Loucy (cell line): ENCODE results near the gene ABCG1.

Experiments
- H2AFZ ChIP-seq: fragments of 200-600 bp; sonication (generic); 2 replicates; pipeline ENCODE4 v1.6.0; 2016; ENCODE audit warnings: antibody characterized with exemption, mild to moderate bottlenecking, low read length, moderate library complexity
- H3F3A ChIP-seq: fragments of 200-600 bp; 2 replicates; pipeline ENCODE4 v1.6.0; 2016; ENCODE audit warnings: antibody characterized with exemption, low read depth, mild to moderate bottlenecking
- H3K27me3 ChIP-seq: fragments of 200-600 bp; sonication (generic); 2 replicates; pipeline ENCODE4 v1.6.1; 2014; ENCODE audit warnings: low read length, mild to moderate bottlenecking; ENCODE audit not compliant: insufficient read depth, poor library complexity, severe bottlenecking
- H3K36me3 ChIP-seq: fragments of 200-600 bp; sonication (generic); 2 replicates; pipeline ENCODE4 v1.6.1; 2016; ENCODE audit warnings: low read length; ENCODE audit not compliant: insufficient read depth
- H3K4me1 ChIP-seq: fragments of 200-600 bp; sonication (generic); 2 replicates; pipeline ENCODE4 v1.5.1; 2014; ENCODE audit warnings: low read length, mild to moderate bottlenecking; ENCODE audit not compliant: insufficient read depth, poor library complexity, severe bottlenecking
- H3K4me2 ChIP-seq: fragments of 200-600 bp; sonication (generic); 2 replicates; pipeline ENCODE4 v1.6.0; 2014; ENCODE audit warnings: antibody characterized with exemption, low read length, low read depth, mild to moderate bottlenecking; ENCODE audit not compliant: poor library complexity, severe bottlenecking
- H3K4me3 ChIP-seq: fragments of 200-600 bp; sonication (generic); 2 replicates; pipeline ENCODE4 v1.5.1; 2014; ENCODE audit warnings: low read length, mild to moderate bottlenecking, mixed read lengths; ENCODE audit not compliant: poor library complexity, severe bottlenecking
- H3K79me2 ChIP-seq: fragments of 200-600 bp; sonication (generic); 2 replicates; pipeline ENCODE4 v1.6.1; 2014; ENCODE audit warnings: low read length; ENCODE audit not compliant: insufficient read depth
- H3K9ac ChIP-seq: fragments of 200-600 bp; sonication (generic); 2 replicates; pipeline ENCODE4 v1.6.0; 2014; ENCODE audit warnings: mild to moderate bottlenecking, low read depth, low read length, moderate library complexity; ENCODE audit not compliant: poor library complexity, severe bottlenecking
- H3K9me2 ChIP-seq: fragments of 200-600 bp; sonication (generic); replicated peaks from 2 replicates; pipeline ENCODE4 v1.6.1; 2016; ENCODE audit warnings: low read depth, low read length, mixed read lengths
- H3K9me3 ChIP-seq: fragments of 200-600 bp; sonication (generic); 2 replicates; pipeline ENCODE4 v1.6.1; 2014; ENCODE audit warnings: mild to moderate bottlenecking, antibody characterized with exemption, low read length, low read depth; ENCODE audit not compliant: insufficient read depth
- H4K20me1 ChIP-seq: fragments of 200-600 bp; sonication (generic); 2 replicates; pipeline ENCODE4 v1.6.0; 2014; ENCODE audit warnings: antibody characterized with exemption, low read length, mild to moderate bottlenecking; ENCODE audit not compliant: insufficient read depth, poor library complexity, severe bottlenecking
- CTCF ChIP-seq: fragments of 200-600 bp; sonication (generic); conservative IDR thresholded peaks from 2 replicates; pipeline ENCODE4 v1.5.1; 2014; ENCODE audit warnings: mild to moderate bottlenecking, antibody characterized with exemption, low read length
- EZH2phosphoT487 ChIP-seq: fragments of 200-600 bp; IDR thresholded peaks from 2 replicates; pipeline ENCODE4 v1.6.1; 2018; ENCODE audit warnings: antibody characterized with exemption, mild to moderate bottlenecking, moderate library complexity, borderline replicate concordance

The ABCG1 gene

DNA sequence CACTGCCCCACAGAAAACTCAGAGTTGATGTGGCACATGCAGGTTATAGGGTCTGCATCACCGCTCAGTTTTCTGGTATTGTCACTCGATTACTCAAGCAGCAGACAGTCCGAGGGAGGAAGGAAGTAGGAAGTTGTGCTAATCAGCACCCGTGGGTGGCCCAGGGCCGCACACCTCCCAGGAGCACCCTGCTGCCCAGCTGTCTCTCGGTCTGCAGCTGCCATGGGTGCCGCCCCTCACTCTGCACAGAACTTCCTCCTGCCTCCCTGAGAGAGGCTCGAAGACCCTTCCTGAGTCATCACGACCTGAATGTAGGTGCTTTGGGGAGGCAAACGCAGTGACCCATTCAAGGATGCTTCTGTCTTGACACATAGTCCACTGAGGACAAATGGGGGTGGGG is 100.4 kb downstream of the ABCG1 start:
- TF ChIP-seq CTCF (no peak), EZH2phosphoT487 (no peak)
- peak overlapping the region; percentile 21 for H3K4me3 ChIP-seq
- no peaks in the 10 kb centered on the region for H3K9me3 ChIP-seq
- H3K36me3 ChIP-seq, result no peaks in the 10 kb centered on the region
- no peaks in the 10 kb centered on the region for H3K79me2 ChIP-seq
- H3F3A ChIP-seq, result no peaks in the 10 kb centered on the region; the same call in 1 of the 2 replicates
- H3K9me2 ChIP-seq, result no peaks in the 10 kb centered on the region
- peak overlapping the region; percentile 53 for H2AFZ ChIP-seq
- H3K4me2 ChIP-seq, result peak overlapping the region; percentile 67
- no peaks in the 10 kb centered on the region for H3K27me3 ChIP-seq
- H4K20me1 ChIP-seq, result no peaks in the 10 kb centered on the region
- H3K9ac ChIP-seq, result peak overlapping the region; percentile 37
- H3K4me1 ChIP-seq, result peaks cover 33% of the 10 kb centered on the region

- TF ChIP-seq CTCF, result peak; percentile 35
- TF ChIP-seq EZH2phosphoT487, result no peak
- Histone ChIP-seq H3K79me2 (no peaks in the 10 kb centered on the region), H3K9ac (peak overlapping the region; percentile 37), H3K4me1 (peaks cover 33% of the 10 kb centered on the region), H3K9me3 (no peaks in the 10 kb centered on the region), H3K9me2 (no peaks in the 10 kb centered on the region), H3K36me3 (no peaks in the 10 kb centered on the region), H3K4me3 (peak overlapping the region; percentile 21), H3F3A (no peaks in the 10 kb centered on the region; the same call in 1 of the 2 replicates), H3K4me2 (peak overlapping the region; percentile 67), H4K20me1 (no peaks in the 10 kb centered on the region), H3K27me3 (no peaks in the 10 kb centered on the region), H2AFZ (peak overlapping the region; percentile 53; the same call in 1 of the 2 replicates)
Measured at GRCh38 chr21:42319851-42320572, 101.1 kb downstream of the ABCG1 start.

DNA sequence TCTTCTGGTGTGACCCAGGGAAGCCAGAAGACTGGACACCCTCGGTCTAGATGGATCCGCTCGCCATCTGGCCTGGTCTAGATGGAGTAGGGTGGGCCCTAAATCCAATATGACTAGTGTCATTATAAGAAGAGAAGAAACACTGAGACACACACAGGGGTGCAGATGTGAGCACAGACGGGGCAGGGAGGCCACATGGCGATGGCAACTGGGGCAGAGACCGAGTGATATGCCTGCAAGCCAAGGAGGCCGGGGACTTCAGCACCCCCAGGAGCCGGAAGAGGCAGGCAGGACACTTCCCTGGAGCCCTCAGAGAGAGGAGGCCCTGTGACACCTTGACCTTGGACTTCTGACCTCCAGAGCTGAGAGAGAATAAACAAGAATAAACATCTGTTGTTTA is 101.9 kb downstream of the ABCG1 start:
- no peak overlapping the region for H2AFZ ChIP-seq
- H4K20me1 ChIP-seq, result no peaks in the 10 kb centered on the region
- H3K9me3 ChIP-seq, result peaks cover 6% of the 10 kb centered on the region; the same call in 1 of the 2 replicates
- no peaks in the 10 kb centered on the region; the same call in 1 of the 2 replicates for H3F3A ChIP-seq
- no peaks in the 10 kb centered on the region for H3K9me2 ChIP-seq
- no peaks in the 10 kb centered on the region for H3K36me3 ChIP-seq
- peaks cover 33% of the 10 kb centered on the region for H3K4me1 ChIP-seq
- no peaks in the 10 kb centered on the region for H3K79me2 ChIP-seq
- H3K27me3 ChIP-seq, result no peaks in the 10 kb centered on the region
- TF ChIP-seq CTCF (no peak), EZH2phosphoT487 (no peak)
- H3K4me2 ChIP-seq, result no peak overlapping the region
- H3K4me3 ChIP-seq, result no peak overlapping the region
- no peak overlapping the region for H3K9ac ChIP-seq
